HG03442 (cell line): ENCODE data around the gene TXNRD1.
"Not testable (repeated sequence)": the region's sequence is repeated elsewhere in the genome, so short reads cannot be mapped to it uniquely, and the experiment has no call there.

ENCODE experiments used
- ATAC-seq: cut with Tn5 transposase; IDR thresholded peaks from one replicate; pipeline ENCODE4 v1.9.1; 2021; ENCODE audit warnings: mild to moderate bottlenecking, moderate library complexity; ENCODE audit not compliant: unreplicated experiment

The TXNRD1 gene

DNA sequence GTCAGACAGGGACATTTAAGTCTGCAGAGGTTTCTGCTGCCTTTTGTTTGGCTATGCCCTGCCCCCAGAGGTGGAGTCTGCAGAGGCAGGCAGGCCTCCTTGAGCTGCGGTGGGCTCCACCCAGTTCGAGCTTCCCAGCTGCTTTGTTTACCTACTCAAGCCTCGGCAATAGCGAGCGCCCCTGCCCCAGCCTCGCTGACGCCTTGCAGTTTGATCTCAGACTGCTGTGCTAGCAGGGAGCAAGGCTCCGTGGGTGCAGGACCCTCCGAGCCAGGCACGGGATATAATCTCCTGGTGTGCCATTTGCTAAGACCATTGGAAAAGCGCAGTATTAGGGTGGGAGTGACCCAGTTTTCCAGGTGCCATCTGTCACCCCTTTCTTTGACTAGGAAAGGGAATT is 178.5 kb downstream of the TXNRD1 start:
- not testable (repeated sequence) for ATAC-seq
